Measurements from ENCODE around the gene AHNAK2.

The AHNAK2 gene

GRCh38 chr14:104889375-104889757 is 88.8 kb downstream of the AHNAK2 start:
- Mint-ChIP-seq H3K27ac (peak overlapping the region; percentile 37), H3K4me1 (no peaks in the 10 kb centered on the region), H3K9me3 (peaks cover 3 to 4% of the 10 kb centered on the region in 2 donors), H3K27me3 (peaks cover 8 to 13% of the 10 kb centered on the region in 2 donors), H3K36me3 (peaks cover 0 to 2% of the 10 kb centered on the region in 2 donors), H3K4me3 (no peak overlapping the region)
- DNase-seq (no peak), ATAC-seq (replicated peaks) (no peak)

- Mint-ChIP-seq H3K9me3 (peaks cover 3 to 4% of the 10 kb centered on the region in 2 donors), H3K36me3 (peaks cover 0 to 2% of the 10 kb centered on the region in 2 donors), H3K4me1 (no peaks in the 10 kb centered on the region), H3K27me3 (peaks cover 8 to 13% of the 10 kb centered on the region in 2 donors), H3K4me3 (no peak overlapping the region), H3K27ac (no peak overlapping the region)
- ATAC-seq (replicated peaks) (peak in 1 of 2 donors; percentile 23), DNase-seq (peak; percentile 0)
Observed at GRCh38 chr14:104888489-104889374, 89.4 kb downstream of the AHNAK2 start.

- Mint-ChIP-seq H3K36me3 (peaks cover 0 to 2% of the 10 kb centered on the region in 2 donors), H3K4me1 (no peaks in the 10 kb centered on the region), H3K27ac (no peak overlapping the region), H3K9me3 (peaks cover 3 to 4% of the 10 kb centered on the region in 2 donors), H3K4me3 (no peak overlapping the region), H3K27me3 (peaks cover 8 to 13% of the 10 kb centered on the region in 2 donors)
- ATAC-seq (replicated peaks) = no peak
- peak; percentile 1 for DNase-seq
Observed at GRCh38 chr14:104887623-104888488, 90.3 kb downstream of the AHNAK2 start.

Data from stimulated activated naive B cell treated with anti-CD40 and anti-IgM and Interleukin-4, amounts not matched to agents 10 μg/mL and 1 μg/mL and 100 μg/mL, for 72 hours (primary cell).